ENCODE data around the gene OBSCN. TPM values are rescaled to one million over a fixed set of nuclear protein-coding genes. Genes with fewer than 3 reads are reported as not detected.

The OBSCN gene
- total RNA-seq, 2 experiments from 2014 or later = 29.5 to 45.2 TPM

DNA sequence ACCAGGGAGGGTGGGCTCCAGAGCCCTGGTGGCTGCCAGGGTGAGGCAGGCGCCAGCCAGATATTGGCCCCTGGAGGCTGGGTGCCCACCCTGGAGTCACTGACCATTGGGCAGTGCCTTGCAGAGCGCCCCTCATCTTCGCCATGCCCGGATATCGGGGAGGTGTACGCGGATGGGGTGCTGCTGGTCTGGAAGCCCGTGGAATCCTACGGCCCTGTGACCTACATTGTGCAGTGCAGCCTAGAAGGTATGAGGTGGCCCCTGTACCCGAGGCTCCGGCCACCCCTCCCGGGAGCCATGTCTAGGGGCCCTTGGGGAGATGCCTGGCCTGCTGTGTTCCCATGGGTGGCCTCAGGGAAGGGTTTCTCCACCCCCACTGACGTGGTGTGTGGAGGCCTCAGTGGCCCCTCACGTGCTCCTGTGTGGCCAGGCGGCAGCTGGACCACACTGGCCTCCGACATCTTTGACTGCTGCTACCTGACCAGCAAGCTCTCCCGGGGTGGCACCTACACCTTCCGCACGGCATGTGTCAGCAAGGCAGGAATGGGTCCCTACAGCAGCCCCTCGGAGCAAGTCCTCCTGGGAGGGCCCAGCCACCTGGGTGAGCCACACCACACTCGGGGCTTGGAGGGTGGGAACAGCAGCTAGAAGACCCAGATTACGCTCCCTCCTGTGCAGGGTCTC lies 167.9 kb downstream of the OBSCN start:
- H3K9me2 ChIP-seq (ENCODE audit: insufficient read depth, low read length) = no peaks in the 10 kb centered on the region
- no peak overlapping the region for H3K4me3 ChIP-seq (ENCODE audit: low read depth, low read length, poor library complexity, severe bottlenecking)
- H3K9me3 ChIP-seq (ENCODE audit: low read length) = no peaks in the 10 kb centered on the region
- H3K4me2 ChIP-seq (ENCODE audit: low read length) = no peak overlapping the region
- POLR2A ChIA-PET = no interaction called here
- no peak for TF ChIP-seq EZH2phosphoT487 (IDR thresholded peaks at IDR 0.05; ENCODE audit: borderline replicate concordance, low read depth, low read length)
- TF ChIP-seq, protein P1, sequence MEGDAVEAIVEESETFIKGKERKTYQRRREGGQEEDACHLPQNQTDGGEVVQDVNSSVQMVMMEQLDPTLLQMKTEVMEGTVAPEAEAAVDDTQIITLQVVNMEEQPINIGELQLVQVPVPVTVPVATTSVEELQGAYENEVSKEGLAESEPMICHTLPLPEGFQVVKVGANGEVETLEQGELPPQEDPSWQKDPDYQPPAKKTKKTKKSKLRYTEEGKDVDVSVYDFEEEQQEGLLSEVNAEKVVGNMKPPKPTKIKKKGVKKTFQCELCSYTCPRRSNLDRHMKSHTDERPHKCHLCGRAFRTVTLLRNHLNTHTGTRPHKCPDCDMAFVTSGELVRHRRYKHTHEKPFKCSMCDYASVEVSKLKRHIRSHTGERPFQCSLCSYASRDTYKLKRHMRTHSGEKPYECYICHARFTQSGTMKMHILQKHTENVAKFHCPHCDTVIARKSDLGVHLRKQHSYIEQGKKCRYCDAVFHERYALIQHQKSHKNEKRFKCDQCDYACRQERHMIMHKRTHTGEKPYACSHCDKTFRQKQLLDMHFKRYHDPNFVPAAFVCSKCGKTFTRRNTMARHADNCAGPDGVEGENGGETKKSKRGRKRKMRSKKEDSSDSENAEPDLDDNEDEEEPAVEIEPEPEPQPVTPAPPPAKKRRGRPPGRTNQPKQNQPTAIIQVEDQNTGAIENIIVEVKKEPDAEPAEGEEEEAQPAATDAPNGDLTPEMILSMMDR (conservative IDR thresholded peaks at IDR 0.05; ENCODE audit: low read length) = no peak
- no peaks in the 10 kb centered on the region for H3K79me2 ChIP-seq (ENCODE audit: insufficient read depth, low read depth, low read length)
- no peaks in the 10 kb centered on the region; the same call in 1 of the 2 replicates for H4K20me1 ChIP-seq (ENCODE audit: insufficient read depth, low read length)
- intact Hi-C loops (cut with micrococcal nuclease; ENCODE audit: unreplicated experiment) = no loop called here
- no peaks in the 10 kb centered on the region for H3K36me3 ChIP-seq (ENCODE audit: insufficient read depth, low read length)
- DNase-seq (ENCODE audit: low spot score) = no peak
- no peak overlapping the region for H3K27ac ChIP-seq (ENCODE audit: low read depth, low read length, poor library complexity, severe bottlenecking)
- CTCF ChIA-PET (ENCODE audit: unreplicated experiment) = no interaction called here
- no TSS peak for BruUV-seq (replicated peaks)
- no peaks in the 10 kb centered on the region for H3K4me1 ChIP-seq (ENCODE audit: insufficient read depth, low read length, poor library complexity, severe bottlenecking)
- no peak overlapping the region for H2AFZ ChIP-seq (ENCODE audit: low read length)

DNA sequence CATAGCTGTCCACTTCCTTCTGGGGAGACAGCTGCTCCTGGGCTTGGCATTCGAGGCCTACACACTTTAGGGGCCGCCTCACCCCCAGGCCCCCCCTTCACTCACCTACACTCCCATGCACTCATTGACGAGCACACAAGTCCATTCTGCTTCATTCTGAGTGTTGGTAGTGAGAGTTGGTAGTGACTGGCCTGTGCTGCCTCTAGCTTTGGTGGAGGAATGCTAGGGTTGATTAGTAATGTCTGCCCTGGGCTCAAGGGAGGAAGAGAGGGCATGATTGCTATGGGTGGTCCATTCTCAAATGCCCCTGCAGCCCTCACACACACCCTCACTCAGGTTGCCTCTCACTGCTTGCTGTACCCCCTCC lies 168.4 kb downstream of the OBSCN start:
- no peak overlapping the region for H3K27ac ChIP-seq (ENCODE audit: low read depth, low read length, poor library complexity, severe bottlenecking)
- no peaks in the 10 kb centered on the region; the same call in 1 of the 2 replicates for H4K20me1 ChIP-seq (ENCODE audit: insufficient read depth, low read length)
- no peaks in the 10 kb centered on the region for H3K79me2 ChIP-seq (ENCODE audit: insufficient read depth, low read depth, low read length)
- H3K9me3 ChIP-seq (ENCODE audit: low read length) = no peaks in the 10 kb centered on the region
- H3K9me2 ChIP-seq (ENCODE audit: insufficient read depth, low read length) = no peaks in the 10 kb centered on the region
- CTCF ChIA-PET (ENCODE audit: unreplicated experiment) = no interaction called here
- POLR2A ChIA-PET = no interaction called here
- no peak for DNase-seq (ENCODE audit: low spot score)
- intact Hi-C loops (cut with micrococcal nuclease; ENCODE audit: unreplicated experiment) = no loop called here
- no peak overlapping the region for H3K4me2 ChIP-seq (ENCODE audit: low read length)
- no peak overlapping the region for H3K4me3 ChIP-seq (ENCODE audit: low read depth, low read length, poor library complexity, severe bottlenecking)
- no TSS peak for BruUV-seq (replicated peaks)
- no peaks in the 10 kb centered on the region for H3K4me1 ChIP-seq (ENCODE audit: insufficient read depth, low read length, poor library complexity, severe bottlenecking)
- H2AFZ ChIP-seq (ENCODE audit: low read length) = no peak overlapping the region
- H3K36me3 ChIP-seq (ENCODE audit: insufficient read depth, low read length) = no peaks in the 10 kb centered on the region
- TF ChIP-seq, protein P1 (conservative IDR thresholded peaks at IDR 0.05; ENCODE audit: low read length) = no peak
- TF ChIP-seq EZH2phosphoT487 (IDR thresholded peaks at IDR 0.05; ENCODE audit: borderline replicate concordance, low read depth, low read length) = no peak

Data from OCI-LY7 (cell line).